ENCODE measurements around the gene RCE1.

DNA sequence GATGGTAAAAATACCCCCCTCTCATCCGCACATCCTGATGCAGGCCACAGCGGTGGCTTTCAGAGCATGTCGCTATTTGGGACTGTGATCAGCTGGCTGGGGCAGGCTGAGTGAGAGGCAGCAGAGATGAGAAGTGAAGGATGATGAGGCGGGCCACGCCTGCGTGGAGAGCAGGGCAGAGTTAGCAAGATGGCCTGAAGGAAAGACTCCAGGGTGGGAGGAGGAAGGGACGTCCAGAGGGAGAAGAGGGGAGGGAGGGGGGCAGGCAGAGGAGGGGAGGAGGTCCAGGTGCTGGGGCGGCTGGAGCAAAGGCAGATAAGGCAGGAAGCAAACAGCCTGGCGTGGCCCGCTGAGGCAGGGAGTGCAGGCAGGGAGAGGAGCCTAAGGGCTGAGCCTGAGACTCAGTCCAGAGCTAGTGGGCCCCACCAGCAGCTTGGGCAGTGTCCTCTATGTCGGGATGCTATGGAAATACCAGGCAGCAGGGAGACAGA, 42.8 kb downstream of the RCE1 start:
- TF ChIP-seq, protein P1, sequence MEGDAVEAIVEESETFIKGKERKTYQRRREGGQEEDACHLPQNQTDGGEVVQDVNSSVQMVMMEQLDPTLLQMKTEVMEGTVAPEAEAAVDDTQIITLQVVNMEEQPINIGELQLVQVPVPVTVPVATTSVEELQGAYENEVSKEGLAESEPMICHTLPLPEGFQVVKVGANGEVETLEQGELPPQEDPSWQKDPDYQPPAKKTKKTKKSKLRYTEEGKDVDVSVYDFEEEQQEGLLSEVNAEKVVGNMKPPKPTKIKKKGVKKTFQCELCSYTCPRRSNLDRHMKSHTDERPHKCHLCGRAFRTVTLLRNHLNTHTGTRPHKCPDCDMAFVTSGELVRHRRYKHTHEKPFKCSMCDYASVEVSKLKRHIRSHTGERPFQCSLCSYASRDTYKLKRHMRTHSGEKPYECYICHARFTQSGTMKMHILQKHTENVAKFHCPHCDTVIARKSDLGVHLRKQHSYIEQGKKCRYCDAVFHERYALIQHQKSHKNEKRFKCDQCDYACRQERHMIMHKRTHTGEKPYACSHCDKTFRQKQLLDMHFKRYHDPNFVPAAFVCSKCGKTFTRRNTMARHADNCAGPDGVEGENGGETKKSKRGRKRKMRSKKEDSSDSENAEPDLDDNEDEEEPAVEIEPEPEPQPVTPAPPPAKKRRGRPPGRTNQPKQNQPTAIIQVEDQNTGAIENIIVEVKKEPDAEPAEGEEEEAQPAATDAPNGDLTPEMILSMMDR (conservative IDR thresholded peaks at IDR 0.05 in 1 of 2, IDR thresholded peaks at IDR 0.05 in 1 of 2; ENCODE audit: extremely low read depth in 1 of 2, insufficient read depth in 1 of 2, low read depth in 1 of 2, low read length in 2 of 2), result no peak
- no peak for TF ChIP-seq EZH2 (IDR thresholded peaks at IDR 0.05; ENCODE audit: borderline replicate concordance, low read length)

All from mammary epithelial cell (primary cell).